Measurements from ENCODE around the gene MICAL2. TPM values are rescaled to one million over a fixed set of nuclear protein-coding genes. Genes with fewer than 3 reads are reported as not detected.

The MICAL2 gene
- total RNA-seq, 1 donor from 2014 or later, result 20.8 TPM

DNA sequence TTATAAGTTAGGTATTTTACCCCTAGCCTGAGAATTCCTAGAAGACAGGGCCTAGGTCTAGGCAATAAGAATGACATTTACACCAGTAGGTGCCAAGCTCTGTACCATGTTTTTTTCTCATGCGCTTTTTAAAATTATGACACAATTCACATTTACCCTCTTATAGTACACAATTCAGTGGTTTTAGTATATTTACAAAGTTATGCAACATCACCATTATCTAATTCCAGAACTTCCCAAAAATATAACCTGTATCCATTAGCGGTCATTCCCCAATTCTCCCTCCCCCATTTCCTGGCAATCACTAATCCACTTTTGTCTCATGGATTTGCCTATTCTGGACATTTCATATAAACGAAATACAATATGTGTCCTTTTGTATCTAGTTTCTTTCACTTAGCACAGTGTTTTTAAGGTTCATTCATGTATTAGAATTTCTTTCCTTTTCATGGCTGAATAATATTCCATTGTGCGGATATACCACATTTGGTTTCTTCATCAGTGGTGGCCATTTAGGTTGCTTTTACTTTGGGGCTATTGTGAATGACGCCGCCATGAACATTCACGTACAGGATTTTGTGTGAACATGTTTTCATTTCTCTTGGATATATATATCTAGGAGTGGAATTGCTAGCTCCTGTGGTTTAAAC lies 92.4 kb downstream of the MICAL2 start:
- TF ChIP-seq, protein P1, sequence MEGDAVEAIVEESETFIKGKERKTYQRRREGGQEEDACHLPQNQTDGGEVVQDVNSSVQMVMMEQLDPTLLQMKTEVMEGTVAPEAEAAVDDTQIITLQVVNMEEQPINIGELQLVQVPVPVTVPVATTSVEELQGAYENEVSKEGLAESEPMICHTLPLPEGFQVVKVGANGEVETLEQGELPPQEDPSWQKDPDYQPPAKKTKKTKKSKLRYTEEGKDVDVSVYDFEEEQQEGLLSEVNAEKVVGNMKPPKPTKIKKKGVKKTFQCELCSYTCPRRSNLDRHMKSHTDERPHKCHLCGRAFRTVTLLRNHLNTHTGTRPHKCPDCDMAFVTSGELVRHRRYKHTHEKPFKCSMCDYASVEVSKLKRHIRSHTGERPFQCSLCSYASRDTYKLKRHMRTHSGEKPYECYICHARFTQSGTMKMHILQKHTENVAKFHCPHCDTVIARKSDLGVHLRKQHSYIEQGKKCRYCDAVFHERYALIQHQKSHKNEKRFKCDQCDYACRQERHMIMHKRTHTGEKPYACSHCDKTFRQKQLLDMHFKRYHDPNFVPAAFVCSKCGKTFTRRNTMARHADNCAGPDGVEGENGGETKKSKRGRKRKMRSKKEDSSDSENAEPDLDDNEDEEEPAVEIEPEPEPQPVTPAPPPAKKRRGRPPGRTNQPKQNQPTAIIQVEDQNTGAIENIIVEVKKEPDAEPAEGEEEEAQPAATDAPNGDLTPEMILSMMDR (IDR thresholded peaks at IDR 0.05), result no peak
- no peak overlapping the region for H3K27ac Mint-ChIP-seq (ENCODE audit: unreplicated experiment)
- no peak for DNase-seq (ENCODE audit: extremely low spot score, unreplicated experiment)
- H3K9me3 Mint-ChIP-seq (ENCODE audit: unreplicated experiment), result no peaks in the 10 kb centered on the region
- H3K36me3 Mint-ChIP-seq (ENCODE audit: unreplicated experiment), result peaks cover 6% of the 10 kb centered on the region
- H3K4me1 Mint-ChIP-seq (ENCODE audit: unreplicated experiment), result peaks cover 29% of the 10 kb centered on the region
- no peak overlapping the region for H3K4me3 Mint-ChIP-seq (ENCODE audit: unreplicated experiment)
- no peaks in the 10 kb centered on the region for H3K27me3 Mint-ChIP-seq (ENCODE audit: unreplicated experiment)

DNA sequence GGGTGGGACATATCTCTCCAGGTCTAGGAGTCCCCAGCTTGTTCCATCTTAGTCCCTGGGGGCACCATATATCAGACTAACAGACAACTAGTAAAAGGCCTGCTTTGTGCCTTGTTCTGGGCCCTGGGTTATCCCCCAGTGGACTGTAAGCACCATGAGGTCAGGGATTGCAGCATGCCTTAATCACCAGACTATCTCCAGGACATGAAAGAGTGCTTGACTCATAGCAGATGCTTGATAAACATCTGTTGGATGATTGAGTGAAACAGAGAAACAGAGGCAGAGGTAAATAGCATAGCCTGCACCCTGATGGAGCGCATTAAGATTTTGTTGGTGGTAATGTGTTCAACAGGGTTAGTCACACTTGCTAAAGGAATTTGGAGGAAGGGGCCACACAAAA lies 94.1 kb downstream of the MICAL2 start:
- Mint-ChIP-seq H3K36me3 (ENCODE audit: unreplicated experiment) (peaks cover 7% of the 10 kb centered on the region), H3K27me3 (ENCODE audit: unreplicated experiment) (no peaks in the 10 kb centered on the region), H3K4me3 (ENCODE audit: unreplicated experiment) (no peak overlapping the region), H3K9me3 (ENCODE audit: unreplicated experiment) (no peaks in the 10 kb centered on the region), H3K4me1 (ENCODE audit: unreplicated experiment) (peaks cover 29% of the 10 kb centered on the region), H3K27ac (ENCODE audit: unreplicated experiment) (no peak overlapping the region)
- TF ChIP-seq, protein P1 (IDR thresholded peaks at IDR 0.05), result no peak
- no peak for DNase-seq (ENCODE audit: extremely low spot score, unreplicated experiment)

GRCh38 chr11:12205330-12205729 lies 94.9 kb downstream of the MICAL2 start:
- H3K27me3 Mint-ChIP-seq (ENCODE audit: unreplicated experiment), result no peaks in the 10 kb centered on the region
- peaks cover 7% of the 10 kb centered on the region for H3K36me3 Mint-ChIP-seq (ENCODE audit: unreplicated experiment)
- H3K4me1 Mint-ChIP-seq (ENCODE audit: unreplicated experiment), result peaks cover 22% of the 10 kb centered on the region
- DNase-seq (ENCODE audit: extremely low spot score, unreplicated experiment), result no peak
- TF ChIP-seq, protein P1 (IDR thresholded peaks at IDR 0.05), result no peak
- H3K4me3 Mint-ChIP-seq (ENCODE audit: unreplicated experiment), result no peak overlapping the region
- no peaks in the 10 kb centered on the region for H3K9me3 Mint-ChIP-seq (ENCODE audit: unreplicated experiment)
- no peak overlapping the region for H3K27ac Mint-ChIP-seq (ENCODE audit: unreplicated experiment)

- Mint-ChIP-seq H3K27me3 (ENCODE audit: unreplicated experiment) (no peaks in the 10 kb centered on the region), H3K4me3 (ENCODE audit: unreplicated experiment) (no peak overlapping the region)
Measured at GRCh38 chr11:12206529-12206928, 96.1 kb downstream of the MICAL2 start.

GRCh38 chr11:12207384-12208150 lies 97.2 kb downstream of the MICAL2 start:
- Mint-ChIP-seq H3K36me3 (ENCODE audit: unreplicated experiment) (peaks cover 7% of the 10 kb centered on the region), H3K4me1 (ENCODE audit: unreplicated experiment) (peaks cover 9% of the 10 kb centered on the region), H3K4me3 (ENCODE audit: unreplicated experiment) (no peak overlapping the region)

More at GRCh38 chr11:12206529-12206928, 96.1 kb downstream of the MICAL2 start:
- no peaks in the 10 kb centered on the region for H3K9me3 Mint-ChIP-seq (ENCODE audit: unreplicated experiment)
- peaks cover 7% of the 10 kb centered on the region for H3K36me3 Mint-ChIP-seq (ENCODE audit: unreplicated experiment)
- TF ChIP-seq, protein P1 (IDR thresholded peaks at IDR 0.05), result no peak
- H3K27ac Mint-ChIP-seq (ENCODE audit: unreplicated experiment), result no peak overlapping the region
- peaks cover 10% of the 10 kb centered on the region for H3K4me1 Mint-ChIP-seq (ENCODE audit: unreplicated experiment)
- DNase-seq (ENCODE audit: extremely low spot score, unreplicated experiment), result no peak

More at GRCh38 chr11:12207384-12208150, 97.2 kb downstream of the MICAL2 start:
- Mint-ChIP-seq H3K9me3 (ENCODE audit: unreplicated experiment) (no peaks in the 10 kb centered on the region), H3K27me3 (ENCODE audit: unreplicated experiment) (no peaks in the 10 kb centered on the region), H3K27ac (ENCODE audit: unreplicated experiment) (no peak overlapping the region)
- no peak for DNase-seq (ENCODE audit: extremely low spot score, unreplicated experiment)
- TF ChIP-seq, protein P1 (IDR thresholded peaks at IDR 0.05), result no peak

Data from osteocyte (in vitro differentiated cells).